Pancreas (tissue), 10 donors: ENCODE measurements around the gene FAM227A. TPM values are rescaled to one million over a fixed set of nuclear protein-coding genes. Genes with fewer than 3 reads are reported as not detected.
A peak's percentile ranks its signal among the peaks of the same experiment; 100 is the strongest.

Source experiments
- ATAC-seq, 4 donors: fragments of 200-7000 bp; cut with Tn5 transposase; one replicate each; pipeline versions ENCODE4 v1.8.0 to v1.9.1; 2020; ENCODE audit warnings: mild to moderate bottlenecking in 4 of 4, moderate library complexity in 4 of 4
- DNase-seq, 6 donors: peaks; one replicate each; pipeline ENCODE4 v3.0.0-alpha.2; 2020
- FAIRE-seq: peaks from 2 replicates; lab custom pipeline; 2012; peaks lifted over from hg19 to GRCh38; lab: Jason Lieb, UNC
- H3K27ac ChIP-seq, 4 donors: fragments of 200-600 bp; sonication (generic); 1 replicate in 3 of 4; 2 replicates in 1 of 4; pipeline versions ENCODE4 v1.5.0 to v1.8.0; 2020
- H3K27me3 ChIP-seq, 4 donors: fragments of 200-600 bp; one replicate each; pipeline ENCODE4 v1.8.0; 2021
- H3K36me3 ChIP-seq, 3 donors: fragments of 200-600 bp; sonication (generic) in 1 of 3; one replicate each; pipeline versions ENCODE4 v1.5.0 to v1.8.0; 2020 to 2021
- H3K4me1 ChIP-seq, 3 donors: fragments of 200-600 bp; one replicate each; pipeline ENCODE4 v1.8.0; 2021
- H3K4me3 ChIP-seq, 4 donors: fragments of 200-600 bp; sonication (generic) in 2 of 4; one replicate each; pipeline versions ENCODE4 v1.5.0 to v1.8.0; 2020 to 2021
- H3K9me3 ChIP-seq, 4 donors: fragments of 200-600 bp; one replicate each; pipeline ENCODE4 v1.8.0; 2021
- WGBS, 2 donors: extraction: QIAGEN DNeasy Blood & Tissue Kit; methylation state at CpG; one replicate each; pipeline ENCODE4 v1.1.7; 2013; 5-methylcytosine and 5-hydroxymethylcytosine counted together
- intact Hi-C, 3 donors: fragments of 100-400 bp; cut with DNase I; formaldehyde crosslinking; loops; one replicate each; pipeline versions ENCODE4 v1.11.1 to v1.14.2; 2022
- polyA plus RNA-seq, 2 donors: library from polyadenylated mRNA; stranded (reverse); fragments of 200-250 nt; gene quantifications; one replicate each; pipeline ENCODE4 v1.2.3, GENCODE V29; 2013
- total RNA-seq, 6 donors: library from RNA; stranded (reverse); fragmentation: NEBNext Ultra II Directional in 4 of 6; extraction: Animal tissue kit (Norgen Biotek cat#: 25700) in 4 of 6; gene quantifications; one replicate each; pipeline versions ENCODE4 v1.2.1 to v1.2.4, GENCODE V29; 2021 to 2023
- TF ChIP-seq, protein P1 (sequence below), 4 donors: fragments of 200-600 bp; sonication (generic) in 3 of 4; IDR thresholded peaks; one replicate each; pipeline versions ENCODE4 v1.5.0 to v1.8.0; 2021; ENCODE audit warnings: antibody characterized with exemption in 4 of 4
- donor health status: healthy with polysubstance abuse.
- donor health status: DM: no; HTN: no; CAD: no; lungs with moderate emphysema.
- donor health status: DM: no; HTN: no; CAD: no.
- donor health status: control.
- donor health status: control.
- donor health status: Bipolar disorder and iron deficiency.
- donor health status: DM: yes; HTN: yes; CAD: no.
- donor health status: DM: no; HTN: no; CAD: no.
- donor health status: DM: no; HTN: no; CAD: no.
- donor health status: DM: yes; HTN: yes; CAD: no.

Gene FAM227A
- total and polyA plus RNA-seq, 8 donors: 0.22 to 2.0 (median 0.76) TPM

DNA sequence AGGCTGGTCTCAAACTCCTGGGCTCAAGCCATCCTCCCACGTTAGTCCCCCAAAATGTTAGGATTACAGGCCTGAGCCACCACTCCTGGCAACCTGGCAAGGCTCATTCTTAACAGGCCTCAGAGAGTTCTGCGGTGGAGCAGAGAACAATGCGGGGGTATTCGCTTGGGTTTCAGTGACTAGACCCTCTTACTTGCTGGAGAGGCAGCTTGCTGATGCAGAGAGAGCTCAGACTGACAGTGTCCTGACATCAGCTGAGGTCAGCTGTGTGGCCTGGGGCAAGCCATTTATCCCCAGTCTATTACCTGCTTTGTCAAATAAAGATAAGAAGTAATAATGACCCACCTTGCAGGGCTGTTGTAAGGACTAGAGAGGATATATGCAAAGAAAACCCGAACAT is 46.0 kb downstream of the FAM227A start:
- Histone ChIP-seq H3K4me3 (no peak overlapping the region), H3K36me3 (no peaks in the 10 kb centered on the region), H3K9me3 (no peaks in the 10 kb centered on the region), H3K4me1 (no peaks in the 10 kb centered on the region), H3K27me3 (no peaks in the 10 kb centered on the region), H3K27ac (no peak overlapping the region)
- intact Hi-C loops: no loop called here
- DNase-seq (peak in 1 of 6 donors; percentile 9), ATAC-seq (no peak), FAIRE-seq (no peak)
- 88 to 90% methylated on average over 5 of the region's 5 CpGs for WGBS, 2 donors
- TF ChIP-seq, protein P1, sequence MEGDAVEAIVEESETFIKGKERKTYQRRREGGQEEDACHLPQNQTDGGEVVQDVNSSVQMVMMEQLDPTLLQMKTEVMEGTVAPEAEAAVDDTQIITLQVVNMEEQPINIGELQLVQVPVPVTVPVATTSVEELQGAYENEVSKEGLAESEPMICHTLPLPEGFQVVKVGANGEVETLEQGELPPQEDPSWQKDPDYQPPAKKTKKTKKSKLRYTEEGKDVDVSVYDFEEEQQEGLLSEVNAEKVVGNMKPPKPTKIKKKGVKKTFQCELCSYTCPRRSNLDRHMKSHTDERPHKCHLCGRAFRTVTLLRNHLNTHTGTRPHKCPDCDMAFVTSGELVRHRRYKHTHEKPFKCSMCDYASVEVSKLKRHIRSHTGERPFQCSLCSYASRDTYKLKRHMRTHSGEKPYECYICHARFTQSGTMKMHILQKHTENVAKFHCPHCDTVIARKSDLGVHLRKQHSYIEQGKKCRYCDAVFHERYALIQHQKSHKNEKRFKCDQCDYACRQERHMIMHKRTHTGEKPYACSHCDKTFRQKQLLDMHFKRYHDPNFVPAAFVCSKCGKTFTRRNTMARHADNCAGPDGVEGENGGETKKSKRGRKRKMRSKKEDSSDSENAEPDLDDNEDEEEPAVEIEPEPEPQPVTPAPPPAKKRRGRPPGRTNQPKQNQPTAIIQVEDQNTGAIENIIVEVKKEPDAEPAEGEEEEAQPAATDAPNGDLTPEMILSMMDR (IDR thresholded peaks at IDR 0.05): no peak

DNA sequence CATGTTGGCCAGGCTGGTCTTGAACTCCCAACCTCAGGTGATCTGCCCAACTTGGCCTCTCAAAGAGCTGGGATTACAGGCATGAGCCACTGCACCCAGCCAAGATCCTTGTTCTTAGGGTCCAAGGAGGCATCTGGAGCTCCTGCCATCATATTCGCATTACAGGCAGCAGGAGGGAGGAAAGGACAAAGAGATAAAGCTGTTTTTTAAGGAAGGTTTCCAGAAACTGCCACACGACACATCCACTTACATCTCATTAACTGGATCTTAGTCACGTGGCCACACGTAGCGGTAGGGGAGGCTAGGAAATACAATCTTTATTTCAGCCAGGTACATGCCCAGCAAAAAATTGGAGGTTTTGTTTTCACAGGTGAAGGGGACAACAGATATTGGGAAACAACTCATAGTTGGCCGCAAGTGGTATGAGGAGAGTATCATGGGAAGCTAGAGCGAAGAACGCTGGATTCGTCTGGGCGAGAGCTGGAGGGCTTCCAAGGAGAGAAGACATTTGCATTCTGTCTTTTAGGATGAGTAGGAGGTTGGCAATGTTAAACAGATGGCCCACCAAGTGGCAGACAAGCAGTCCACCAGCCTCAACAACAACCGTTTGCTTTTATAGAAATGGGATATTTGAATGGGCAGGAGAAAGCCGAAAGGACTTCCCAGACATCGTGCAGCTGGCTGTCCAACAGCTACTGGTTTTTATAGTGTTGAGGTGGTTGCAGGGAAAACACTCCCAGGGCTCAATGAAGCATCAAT is 47.0 kb downstream of the FAM227A start:
- Histone ChIP-seq H3K4me1 (no peaks in the 10 kb centered on the region), H3K4me3 (no peak overlapping the region), H3K36me3 (no peaks in the 10 kb centered on the region), H3K27ac (no peak overlapping the region), H3K27me3 (no peaks in the 10 kb centered on the region), H3K9me3 (no peaks in the 10 kb centered on the region)
- FAIRE-seq: no peak
- DNase-seq: peak in 1 of 6 donors; percentile 5
- WGBS, 2 donors: 88 to 91% methylated on average over 13 of the region's 13 CpGs
- intact Hi-C loops: no loop called here
- TF ChIP-seq, protein P1 (IDR thresholded peaks at IDR 0.05): no peak
- no peak for ATAC-seq

DNA sequence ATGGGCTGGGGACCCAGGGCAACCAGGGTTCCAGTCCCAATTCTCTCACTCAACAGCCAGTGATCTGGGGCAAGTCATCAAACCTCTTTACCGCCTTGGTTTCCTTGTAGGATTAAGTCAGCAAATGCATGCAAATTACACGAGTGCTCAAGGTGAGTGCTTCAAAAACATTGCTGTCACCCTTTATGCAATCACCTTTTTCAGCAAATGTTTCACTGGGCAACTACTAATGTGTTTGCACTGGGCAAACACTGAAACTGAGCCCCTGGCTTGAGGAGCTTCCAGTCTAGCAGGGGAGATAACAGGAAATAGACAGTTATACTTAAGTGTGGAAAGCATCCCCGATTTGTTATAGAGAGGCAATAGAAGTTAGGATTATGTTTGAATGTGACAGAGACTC is 48.5 kb downstream of the FAM227A start:
- Histone ChIP-seq H3K4me3 (no peak overlapping the region), H3K27ac (no peak overlapping the region), H3K9me3 (no peaks in the 10 kb centered on the region), H3K4me1 (no peaks in the 10 kb centered on the region), H3K36me3 (no peaks in the 10 kb centered on the region), H3K27me3 (no peaks in the 10 kb centered on the region)
- TF ChIP-seq, protein P1 (IDR thresholded peaks at IDR 0.05): no peak
- intact Hi-C loops: no loop called here
- ATAC-seq: no peak
- 67 to 77% methylated on average over 3 of the region's 3 CpGs for WGBS, 2 donors
- FAIRE-seq: no peak
- DNase-seq: peak in 1 of 6 donors; percentile 2

DNA sequence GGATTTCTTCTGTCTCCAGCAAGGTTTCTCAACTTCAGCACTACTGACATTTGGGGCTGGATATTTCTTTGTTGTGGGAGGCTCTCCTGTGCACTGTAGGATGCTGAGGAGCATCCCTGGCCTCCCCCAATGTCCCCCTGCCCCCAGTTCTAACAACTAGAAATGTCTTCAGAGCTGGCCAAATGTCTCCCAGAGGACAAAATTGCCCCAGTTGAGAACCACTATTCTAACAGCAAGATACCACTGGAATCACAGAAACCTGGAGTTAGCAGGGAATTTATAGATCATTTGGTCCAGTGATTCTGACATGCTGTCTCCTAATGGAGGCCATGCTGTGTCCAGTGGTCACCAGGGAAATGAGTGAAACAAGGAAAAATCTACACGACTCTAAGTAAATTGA is 54.0 kb downstream of the FAM227A start:
- no peaks in the 10 kb centered on the region for H3K4me1 ChIP-seq
- H3K4me3 ChIP-seq: no peak overlapping the region
- intact Hi-C loops: no loop called here
- WGBS, 2 donors: 80 to 84% methylated on average over 1 of the region's 1 CpG
- no peak for FAIRE-seq
- H3K9me3 ChIP-seq: no peaks in the 10 kb centered on the region
- no peaks in the 10 kb centered on the region for H3K27me3 ChIP-seq
- no peaks in the 10 kb centered on the region for H3K36me3 ChIP-seq
- TF ChIP-seq, protein P1 (IDR thresholded peaks at IDR 0.05): no peak
- H3K27ac ChIP-seq: no peak overlapping the region
- no peak for ATAC-seq
- DNase-seq: no peak

DNA sequence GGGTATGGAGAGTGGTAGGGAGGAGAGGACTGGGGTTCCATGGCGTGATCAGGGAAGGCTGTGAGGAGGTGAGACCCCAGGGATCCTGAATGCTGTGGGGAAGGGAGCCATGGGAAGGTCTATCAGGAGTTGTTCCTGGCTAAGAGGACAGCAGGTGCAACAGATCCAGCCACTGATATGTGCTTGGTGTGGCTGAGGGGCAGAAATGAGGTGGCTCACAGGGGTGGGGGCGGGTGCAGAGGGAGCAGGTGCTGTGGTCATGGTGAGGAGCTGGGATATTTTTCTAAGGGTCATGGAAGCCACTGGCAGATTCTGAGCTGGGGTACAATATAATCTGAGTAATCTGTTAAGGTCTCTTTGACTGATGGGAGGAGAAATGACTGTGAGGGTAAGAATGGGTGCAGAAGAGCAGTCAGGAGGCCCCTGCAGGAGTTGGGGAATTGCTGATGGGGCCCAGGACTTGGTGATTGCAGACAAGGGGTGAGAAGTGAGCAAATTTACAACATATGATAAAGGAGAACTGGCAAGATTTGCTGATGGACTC is 54.9 kb downstream of the FAM227A start:
- intact Hi-C loops: no loop called here
- FAIRE-seq: no peak
- 78 to 89% methylated on average over 1 to 2 of the region's 2 CpGs for WGBS, 2 donors
- Histone ChIP-seq H3K27ac (no peak overlapping the region), H3K36me3 (no peaks in the 10 kb centered on the region), H3K9me3 (no peaks in the 10 kb centered on the region), H3K4me1 (no peaks in the 10 kb centered on the region), H3K4me3 (no peak overlapping the region), H3K27me3 (no peaks in the 10 kb centered on the region)
- DNase-seq: no peak
- TF ChIP-seq, protein P1 (IDR thresholded peaks at IDR 0.05): no peak
- no peak for ATAC-seq
